GM12878 (cell line): ENCODE data around the gene UNC13B. TPM values are rescaled to one million over a fixed set of nuclear protein-coding genes. Genes with fewer than 3 reads are reported as not detected.

Experiments
- ATAC-seq: fragments of 200-7000 bp; cut with Tn5 transposase; 3 replicates; pipeline ENCODE4 v1.9.1; 2020; ENCODE audit warnings: mild to moderate bottlenecking, moderate library complexity
- BruUV-seq: library from RNA; stranded (reverse); fragments of 400-500 nt; replicated peaks from 2 replicates; lab custom pipeline; 2021; lab: Mats Ljungman, UMichigan
- CTCF ChIA-PET: fragments of 300-600 bp; sonication (Branson Sonifier 250); formaldehyde crosslinking; extraction: SDS; loops from one replicate; lab custom pipeline; 2021; ENCODE audit warnings: inconsistent platforms; lab: Yijun Ruan, JAX
- POLR2A ChIA-PET: fragments of 350-600 bp; formaldehyde crosslinking; extraction: SDS; loops from one replicate; lab custom pipeline; 2021; ENCODE audit warnings: inconsistent platforms; lab: Charles Lee
- RAD21 ChIA-PET: fragments of 300-600 bp; sonication (Branson Sonifier 250); formaldehyde crosslinking; loops from one replicate; lab custom pipeline; 2023; ENCODE audit warnings: antibody characterized with exemption; ENCODE audit not compliant: unreplicated experiment; lab: Charles Lee
- SMC1A ChIA-PET: fragments of 300-600 bp; sonication (Branson Sonifier 250); formaldehyde crosslinking; loops from one replicate; lab custom pipeline; 2023; ENCODE audit not compliant: unreplicated experiment, uncharacterized antibody; lab: Charles Lee
- DNase-seq: peaks from one replicate; pipeline ENCODE4 v3.0.0-alpha.2; 2011; ENCODE audit warnings: low read depth, low spot score
- FAIRE-seq: peaks from 3 replicates; lab custom pipeline; 2011; peaks lifted over from hg19 to GRCh38; lab: Jason Lieb, UNC
- H2AFZ ChIP-seq: 2 replicates; pipeline ENCODE4 v1.6.0; 2011; ENCODE audit warnings: low read depth, low read length, control low read depth; ENCODE audit not compliant: control insufficient read depth
- H3K27ac ChIP-seq: 2 replicates; pipeline ENCODE4 v1.5.1; 2011; ENCODE audit warnings: control low read depth; ENCODE audit not compliant: control insufficient read depth, insufficient read depth
- H3K27me3 ChIP-seq, 2 experiments: replicated peaks in 1 of 2; 2 replicates each; pipeline versions ENCODE4 v1.6.0 to v1.6.1; 2011; ENCODE audit warnings: low read length in 1 of 2; ENCODE audit not compliant: control insufficient read depth in 2 of 2, insufficient read depth in 2 of 2
- H3K36me3 ChIP-seq, 2 experiments: 2 replicates each; pipeline ENCODE4 v1.5.1; 2011; ENCODE audit warnings: low read length in 1 of 2; ENCODE audit not compliant: control insufficient read depth in 2 of 2, insufficient read depth in 2 of 2
- H3K4me1 ChIP-seq: 2 replicates; pipeline ENCODE4 v1.6.1; 2011; ENCODE audit warnings: mild to moderate bottlenecking, low read length, moderate library complexity, mixed read lengths; ENCODE audit not compliant: control insufficient read depth, insufficient read depth
- H3K4me2 ChIP-seq: 2 replicates; pipeline ENCODE4 v1.6.0; 2011; ENCODE audit warnings: control low read depth; ENCODE audit not compliant: control insufficient read depth, insufficient read depth
- H3K4me3 ChIP-seq: fragments of 200-600 bp; sonication (generic); 2 replicates; pipeline ENCODE4 v1.5.1; 2016
- H3K79me2 ChIP-seq: 2 replicates; pipeline ENCODE4 v1.6.0; 2011; ENCODE audit warnings: low read length; ENCODE audit not compliant: control insufficient read depth, insufficient read depth
- H3K9ac ChIP-seq: 2 replicates; pipeline ENCODE4 v1.8.0; 2011; ENCODE audit warnings: low read length, control low read depth, mixed read lengths; ENCODE audit not compliant: control insufficient read depth, insufficient read depth
- H3K9me3 ChIP-seq: replicated peaks from 3 replicates; pipeline ENCODE4 v1.5.1; 2011; ENCODE audit warnings: mild to moderate bottlenecking, low read length; ENCODE audit not compliant: control insufficient read depth, insufficient read depth
- H4K20me1 ChIP-seq: 2 replicates; pipeline ENCODE4 v1.6.0; 2011; ENCODE audit not compliant: control insufficient read depth, insufficient read depth
- CHD1 ChIP-seq: IDR thresholded peaks from 2 replicates; pipeline ENCODE4 v1.6.1; 2012; ENCODE audit warnings: low read depth, low read length, improper control_type of control experiment
- ESRRA ChIP-seq: IDR thresholded peaks from 2 replicates; pipeline ENCODE4 v1.6.1; 2012; ENCODE audit warnings: mild to moderate bottlenecking, low read length, improper control_type of control experiment
- GABPA ChIP-seq: IDR thresholded peaks from 2 replicates; pipeline ENCODE4 v1.6.1; 2014; ENCODE audit warnings: antibody characterized with exemption, low read depth, mild to moderate bottlenecking, inconsistent platforms
- IRF4 ChIP-seq: IDR thresholded peaks from 2 replicates; pipeline ENCODE4 v1.6.1; 2011; ENCODE audit warnings: low read depth, low read length
- MAX ChIP-seq: IDR thresholded peaks from 2 replicates; pipeline ENCODE4 v1.6.1; 2012; ENCODE audit warnings: low read depth, low read length, improper control_type of control experiment
- NR2C1 ChIP-seq: fragments of 450-650 bp; IDR thresholded peaks from 2 replicates; pipeline ENCODE4 v1.6.1; 2017; ENCODE audit warnings: antibody characterized with exemption, mild to moderate bottlenecking, moderate library complexity
- NR2C2 ChIP-seq: IDR thresholded peaks from 2 replicates; pipeline ENCODE4 v1.6.1; 2011; ENCODE audit warnings: borderline replicate concordance, low read depth; ENCODE audit not compliant: control insufficient read depth, insufficient read length
- PBX3 ChIP-seq: IDR thresholded peaks from 2 replicates; pipeline ENCODE4 v1.6.1; 2011; ENCODE audit warnings: mild to moderate bottlenecking, low read depth, low read length, moderate library complexity; ENCODE audit not compliant: insufficient replicate concordance
- RBBP5 ChIP-seq: fragments of 200-600 bp; sonication (generic); conservative IDR thresholded peaks from 2 replicates; pipeline ENCODE4 v1.6.1; 2016
- ZBED1 ChIP-seq: IDR thresholded peaks from 2 replicates; pipeline ENCODE4 v1.6.1; 2016; ENCODE audit warnings: borderline replicate concordance
- WGBS: methylation state at CpG from one replicate; pipeline ENCODE4 v1.1.6; 2016; ENCODE audit warnings: low lambda C conversion rate; ENCODE audit not compliant: insufficient replicate concordance, insufficient coverage; ENCODE audit errors: missing lambda C conversion rate; 5-methylcytosine and 5-hydroxymethylcytosine counted together
- in situ Hi-C: fragments of 300-500 bp; cut with MboI; formaldehyde crosslinking; loops from 9 replicates; pipeline ENCODE4 v1.14.3; 2018; ENCODE audit warnings: mixed read lengths
- intact Hi-C: fragments of 100-400 bp; cut with micrococcal nuclease; formaldehyde crosslinking; loops from one replicate; pipeline ENCODE4 v1.14.2; 2022; ENCODE audit not compliant: unreplicated experiment
- polyA plus RNA-seq, 11 experiments: library from polyadenylated mRNA; depleted of rRNA in 4 of 11; unstranded in 6 of 11; stranded (reverse) in 5 of 11; fragments of >200 nt; fragmentation: Nextera tagmentation in 4 of 11; fragmentation: Illumina TruSeq in 1 of 11; extraction: Ambion mirVana in 4 of 11; extraction: Trizol in 1 of 11; gene quantifications; 1 replicate in 1 of 11; 2 replicates in 10 of 11; pipeline versions ENCODE4 v1.2.1 to v1.2.3, GENCODE V29; 2011 to 2016; ENCODE audit warnings: inconsistent platforms in 2 of 11, missing spikeins in 2 of 11, low read depth in 1 of 11
- total RNA-seq, 4 experiments: library from RNA; depleted of rRNA in 3 of 4; stranded (reverse); fragments of >200 nt in 3 of 4; fragmentation: Illumina TruSeq in 1 of 4; extraction: Trizol in 1 of 4; gene quantifications; 2 replicates each; pipeline versions ENCODE4 v1.2.1 to v1.2.3, GENCODE V29; 2013 to 2021
- TF ChIP-seq, protein P1 (sequence below): fragments of 150-350 bp; IDR thresholded peaks from 2 replicates; pipeline ENCODE4 v1.6.1; 2014; ENCODE audit warnings: mild to moderate bottlenecking, low read depth, low read length
- TF ChIP-seq, protein P2 (sequence below): fragments of 150-350 bp; IDR thresholded peaks from 2 replicates; pipeline ENCODE4 v1.6.1; 2016; ENCODE audit warnings: low read depth, low read length

The UNC13B gene
- total and polyA plus RNA-seq, 10 of the 15 experiments (the other 5 are each of a cell fraction or from before 2014, with no cell fraction given), result under 0.01 to 0.42 (median 0.06) TPM; not detected in 4

DNA sequence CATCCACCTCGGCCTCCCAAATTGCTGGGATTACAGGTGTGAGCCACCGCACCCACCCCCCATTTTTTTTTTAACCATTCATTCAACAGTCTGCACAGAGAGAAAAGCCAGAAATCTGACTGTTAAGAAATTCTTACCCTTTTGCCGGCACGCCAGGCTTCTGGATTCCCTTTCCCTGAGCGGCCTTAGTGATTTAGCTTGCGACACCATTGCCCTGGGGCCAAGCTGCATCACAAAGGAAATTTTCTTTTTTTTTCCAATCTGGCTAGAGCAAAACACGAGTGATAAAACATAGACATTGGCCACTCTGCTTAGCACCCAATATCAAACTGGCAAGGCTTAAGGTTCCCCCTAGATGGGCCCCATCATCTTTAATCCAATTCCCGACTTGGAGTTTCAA lies 24.9 kb upstream of the UNC13B start:
- ChIA-PET SMC1A (no interaction called here), CTCF (no interaction called here), RAD21 (no interaction called here), POLR2A (no interaction called here)
- H3K4me2 ChIP-seq, result no peak overlapping the region
- no peaks in the 10 kb centered on the region for H3K27me3 ChIP-seq
- no peak overlapping the region for H3K4me3 ChIP-seq
- intact Hi-C loops (no loop called here), in situ Hi-C loops (no loop called here)
- H3K27ac ChIP-seq, result no peak overlapping the region
- no TSS peak for BruUV-seq
- H2AFZ ChIP-seq, result no peak overlapping the region
- peaks cover 6% of the 10 kb centered on the region; the same call in 2 of the 3 replicates for H3K9me3 ChIP-seq
- H3K9ac ChIP-seq, result no peak overlapping the region
- no peak for TF ChIP-seq MAX
- no peak for TF ChIP-seq NR2C1
- TF ChIP-seq CHD1, result no peak
- no peak for TF ChIP-seq ESRRA
- no peak for TF ChIP-seq PBX3
- TF ChIP-seq, protein P1, sequence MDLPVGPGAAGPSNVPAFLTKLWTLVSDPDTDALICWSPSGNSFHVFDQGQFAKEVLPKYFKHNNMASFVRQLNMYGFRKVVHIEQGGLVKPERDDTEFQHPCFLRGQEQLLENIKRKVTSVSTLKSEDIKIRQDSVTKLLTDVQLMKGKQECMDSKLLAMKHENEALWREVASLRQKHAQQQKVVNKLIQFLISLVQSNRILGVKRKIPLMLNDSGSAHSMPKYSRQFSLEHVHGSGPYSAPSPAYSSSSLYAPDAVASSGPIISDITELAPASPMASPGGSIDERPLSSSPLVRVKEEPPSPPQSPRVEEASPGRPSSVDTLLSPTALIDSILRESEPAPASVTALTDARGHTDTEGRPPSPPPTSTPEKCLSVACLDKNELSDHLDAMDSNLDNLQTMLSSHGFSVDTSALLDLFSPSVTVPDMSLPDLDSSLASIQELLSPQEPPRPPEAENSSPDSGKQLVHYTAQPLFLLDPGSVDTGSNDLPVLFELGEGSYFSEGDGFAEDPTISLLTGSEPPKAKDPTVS, result no peak
- no peak for TF ChIP-seq GABPA
- TF ChIP-seq IRF4, result no peak
- TF ChIP-seq ZBED1, result no peak
- TF ChIP-seq NR2C2, result no peak
- TF ChIP-seq RBBP5, result no peak
- TF ChIP-seq, protein P2, sequence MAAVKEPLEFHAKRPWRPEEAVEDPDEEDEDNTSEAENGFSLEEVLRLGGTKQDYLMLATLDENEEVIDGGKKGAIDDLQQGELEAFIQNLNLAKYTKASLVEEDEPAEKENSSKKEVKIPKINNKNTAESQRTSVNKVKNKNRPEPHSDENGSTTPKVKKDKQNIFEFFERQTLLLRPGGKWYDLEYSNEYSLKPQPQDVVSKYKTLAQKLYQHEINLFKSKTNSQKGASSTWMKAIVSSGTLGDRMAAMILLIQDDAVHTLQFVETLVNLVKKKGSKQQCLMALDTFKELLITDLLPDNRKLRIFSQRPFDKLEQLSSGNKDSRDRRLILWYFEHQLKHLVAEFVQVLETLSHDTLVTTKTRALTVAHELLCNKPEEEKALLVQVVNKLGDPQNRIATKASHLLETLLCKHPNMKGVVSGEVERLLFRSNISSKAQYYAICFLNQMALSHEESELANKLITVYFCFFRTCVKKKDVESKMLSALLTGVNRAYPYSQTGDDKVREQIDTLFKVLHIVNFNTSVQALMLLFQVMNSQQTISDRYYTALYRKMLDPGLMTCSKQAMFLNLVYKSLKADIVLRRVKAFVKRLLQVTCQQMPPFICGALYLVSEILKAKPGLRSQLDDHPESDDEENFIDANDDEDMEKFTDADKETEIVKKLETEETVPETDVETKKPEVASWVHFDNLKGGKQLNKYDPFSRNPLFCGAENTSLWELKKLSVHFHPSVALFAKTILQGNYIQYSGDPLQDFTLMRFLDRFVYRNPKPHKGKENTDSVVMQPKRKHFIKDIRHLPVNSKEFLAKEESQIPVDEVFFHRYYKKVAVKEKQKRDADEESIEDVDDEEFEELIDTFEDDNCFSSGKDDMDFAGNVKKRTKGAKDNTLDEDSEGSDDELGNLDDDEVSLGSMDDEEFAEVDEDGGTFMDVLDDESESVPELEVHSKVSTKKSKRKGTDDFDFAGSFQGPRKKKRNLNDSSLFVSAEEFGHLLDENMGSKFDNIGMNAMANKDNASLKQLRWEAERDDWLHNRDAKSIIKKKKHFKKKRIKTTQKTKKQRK, result no peak
- no peak for ATAC-seq
- no peaks in the 10 kb centered on the region for H3K79me2 ChIP-seq
- WGBS, result 71% methylated on average over 8 of the region's 8 CpGs
- H3K36me3 ChIP-seq, result no peaks in the 10 kb centered on the region
- no peak for FAIRE-seq
- no peak for DNase-seq
- H3K4me1 ChIP-seq, result no peaks in the 10 kb centered on the region
- H4K20me1 ChIP-seq, result no peaks in the 10 kb centered on the region
